HK-2 (cell line): ENCODE measurements around the gene CBX6.

Experiments used
- DNase-seq: peaks from one replicate; pipeline ENCODE4 v3.0.0-alpha.2; 2018; ENCODE audit not compliant: unreplicated experiment

Gene CBX6

DNA sequence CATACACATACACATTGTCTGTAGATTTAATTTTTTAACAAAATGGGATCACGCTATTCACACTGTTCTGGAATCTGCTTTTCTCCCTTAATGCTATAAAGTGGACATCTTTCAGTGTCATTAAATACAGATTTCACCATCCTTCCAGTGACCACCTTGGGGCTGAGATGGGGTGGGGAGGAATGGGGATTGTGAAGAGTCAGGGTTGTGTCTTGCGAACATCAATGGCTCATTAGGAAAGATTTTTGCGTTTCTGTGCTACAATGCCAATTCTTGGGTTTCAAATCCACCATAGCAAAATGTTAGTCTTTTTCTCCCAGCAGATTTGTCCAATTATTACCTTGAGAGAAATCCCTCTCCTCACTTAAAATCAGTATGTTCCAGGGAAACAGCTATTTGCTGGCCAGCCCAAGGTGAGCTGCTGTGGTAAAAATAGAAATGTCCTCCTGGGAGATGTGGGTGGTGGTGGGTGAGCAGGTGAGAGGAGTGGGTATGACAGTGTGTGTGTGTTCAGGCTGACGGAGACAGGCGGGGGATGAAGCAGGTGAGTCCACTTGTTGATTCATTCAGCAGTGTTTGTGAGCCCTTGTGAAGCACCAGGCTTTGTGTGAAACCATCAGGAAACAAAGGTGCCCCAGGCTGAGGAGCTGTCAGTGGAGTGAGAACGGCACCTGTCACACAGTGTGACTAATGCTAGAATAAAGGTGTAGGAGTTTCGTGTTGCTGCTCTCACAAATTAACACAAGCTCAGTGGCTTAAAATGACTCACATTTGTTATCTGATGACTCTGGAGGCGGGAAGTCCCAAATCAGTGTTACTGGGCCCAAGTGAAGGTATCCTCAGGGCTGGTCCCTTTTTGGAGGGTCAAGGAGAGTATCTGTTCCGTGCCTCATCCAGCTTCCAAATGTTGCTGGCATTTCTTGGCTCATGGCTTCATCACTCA lies 1.7 kb upstream of the CBX6 start:
- DNase-seq: no peak

DNA sequence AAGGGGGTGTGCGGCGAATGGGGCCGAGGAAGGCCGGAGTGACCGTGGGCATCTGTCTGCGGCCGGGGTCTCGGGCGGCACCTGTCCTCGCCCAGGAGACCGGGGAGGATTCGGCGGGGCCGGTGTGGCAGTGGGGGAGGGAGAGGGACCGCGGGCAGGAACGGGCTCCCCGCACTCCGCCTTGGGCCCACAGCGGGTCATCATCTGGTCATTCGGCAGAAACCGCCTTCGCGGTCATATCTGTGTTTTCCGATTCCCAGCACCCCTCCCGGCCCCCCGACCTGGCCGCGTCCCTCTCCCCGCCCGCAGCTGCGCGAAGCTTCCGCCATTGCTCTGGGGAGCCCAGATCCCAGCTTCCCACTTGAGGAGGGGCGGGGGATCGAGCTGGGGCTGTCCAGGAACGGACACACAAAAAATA lies 824 bp upstream of the CBX6 start:
- no peak for DNase-seq

DNA sequence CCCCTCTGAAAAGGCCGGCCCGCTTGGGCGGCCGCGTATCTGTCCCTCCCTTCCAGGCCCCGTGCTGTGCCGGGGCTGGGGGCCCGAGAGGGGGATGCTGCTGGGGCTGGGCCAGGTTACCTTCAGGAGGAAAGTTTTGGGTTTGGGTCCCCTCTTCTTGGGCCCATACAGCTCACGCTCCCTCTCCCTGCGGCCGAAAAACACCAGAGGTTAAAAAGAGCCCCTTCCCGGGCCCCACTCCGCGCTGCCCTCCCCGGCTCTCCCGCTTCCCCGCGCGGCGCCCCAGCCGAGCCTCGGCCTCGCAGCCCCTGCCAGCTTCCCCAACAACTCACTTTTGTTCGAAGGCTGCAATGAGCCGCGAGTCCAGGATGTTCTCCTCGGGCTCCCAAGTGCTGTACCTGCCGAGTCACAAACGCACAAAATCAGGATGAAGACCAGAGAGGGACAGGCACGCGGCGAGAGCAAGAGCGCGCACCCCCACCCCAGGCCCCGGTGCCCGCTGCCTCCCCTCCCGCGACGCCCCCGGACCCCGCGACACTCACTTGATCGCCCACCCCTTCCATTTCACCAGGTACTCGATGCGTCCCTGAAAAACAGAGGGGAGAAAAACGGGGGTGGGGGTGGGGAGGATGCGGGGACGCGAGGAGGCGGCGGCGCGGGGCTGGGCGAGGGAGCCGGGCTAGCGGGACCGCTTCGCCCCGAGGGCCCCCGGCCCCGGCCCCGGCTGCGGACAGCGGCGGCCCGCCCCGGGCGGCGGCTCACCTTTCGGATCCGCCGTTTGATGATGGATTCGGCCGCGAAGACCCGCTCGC lies 450 bp downstream of the CBX6 start:
- no peak for DNase-seq

DNA sequence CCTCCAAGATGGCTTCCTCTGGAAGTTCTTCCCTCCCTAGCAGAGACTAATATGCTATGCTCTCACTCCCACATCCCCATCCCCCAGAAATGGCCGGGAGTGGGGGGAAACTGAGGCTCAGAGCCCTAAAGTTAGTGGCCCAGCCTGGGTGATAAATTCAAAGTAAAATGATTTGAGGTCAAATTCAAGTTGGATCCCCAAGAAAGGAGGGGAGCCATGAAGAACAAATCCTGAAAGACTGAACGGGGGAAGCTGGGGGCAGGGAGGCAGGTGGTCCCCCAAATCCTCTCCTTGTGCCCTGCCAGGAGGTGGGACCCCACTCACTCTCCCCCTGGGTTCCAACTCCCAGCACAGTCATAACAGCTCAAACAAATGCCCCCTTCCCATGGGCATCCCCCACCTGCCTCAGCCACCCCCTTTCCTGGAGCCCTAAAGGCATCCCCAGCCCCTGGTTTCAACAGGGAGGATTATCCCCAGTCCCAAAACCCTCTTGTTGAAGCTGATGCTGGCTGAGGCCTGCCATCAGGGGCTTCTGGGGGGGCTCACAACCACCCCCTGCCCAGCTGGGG lies 1.1 kb downstream of the CBX6 start:
- DNase-seq: no peak

DNA sequence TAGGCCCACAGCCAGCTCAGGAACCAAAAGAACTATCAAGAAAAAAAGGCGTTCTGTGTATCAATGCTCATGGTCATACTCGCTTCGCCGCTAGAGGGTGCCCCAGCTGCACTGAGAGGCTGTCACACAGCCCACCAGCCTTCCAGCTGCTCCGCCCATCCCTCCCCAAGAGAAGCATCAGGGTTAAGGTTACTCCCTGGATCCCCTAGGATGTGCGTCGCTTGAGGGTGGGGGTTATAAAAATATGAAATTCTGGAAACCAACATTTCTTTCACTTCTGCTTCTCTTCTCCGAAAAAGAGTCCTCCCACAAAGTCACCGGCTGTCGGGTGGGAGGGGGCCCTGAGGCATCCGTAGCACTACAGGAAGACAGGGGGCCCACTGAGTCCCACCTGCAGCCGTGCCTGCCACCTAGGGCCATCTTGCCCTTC lies 1.7 kb downstream of the CBX6 start:
- DNase-seq: peak; percentile 70

DNA sequence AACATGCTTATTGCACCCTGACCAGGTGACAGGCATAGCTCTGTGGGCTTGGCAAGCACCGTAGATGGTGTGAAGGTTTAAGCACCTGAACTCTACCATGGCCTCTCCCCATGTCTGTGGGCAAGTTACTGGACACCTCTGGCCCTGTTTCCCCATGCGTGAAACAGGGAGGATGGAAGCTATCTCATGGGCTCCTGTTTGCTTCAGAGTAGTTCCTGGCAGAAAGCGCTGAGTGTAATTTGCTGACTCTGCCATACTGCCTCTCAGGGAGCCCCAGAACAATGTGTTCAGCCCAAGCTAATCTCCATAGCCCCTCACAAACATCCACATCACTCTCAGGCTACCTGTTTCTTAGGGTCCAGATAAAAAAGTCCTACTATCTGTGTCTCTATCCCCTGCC lies 2.4 kb downstream of the CBX6 start:
- no peak for DNase-seq

DNA sequence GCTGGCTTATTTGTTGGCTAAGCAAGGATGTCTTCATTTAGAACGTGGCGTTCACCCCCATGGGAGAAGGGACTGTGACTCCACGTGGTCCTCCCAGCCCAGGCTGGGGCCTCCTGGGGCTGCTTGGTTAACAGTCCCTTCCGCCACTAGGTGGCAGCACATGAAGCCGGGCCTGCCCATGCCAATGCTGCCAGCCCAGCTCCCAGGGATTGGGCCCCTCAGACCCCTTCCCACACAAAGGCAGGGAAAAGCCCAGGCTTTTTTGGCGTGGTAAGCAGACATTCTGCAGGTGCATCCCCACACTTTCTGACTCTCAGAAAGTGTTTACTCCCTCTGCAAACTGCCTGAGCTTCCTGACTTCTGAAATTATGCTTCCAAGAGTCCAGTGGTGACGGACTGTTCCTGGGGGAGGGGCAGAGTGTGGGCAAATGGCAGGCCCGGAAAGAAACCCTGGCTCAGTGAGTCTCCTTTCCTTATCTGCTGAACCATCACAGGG lies 3.1 kb downstream of the CBX6 start:
- DNase-seq: peak; percentile 74

DNA sequence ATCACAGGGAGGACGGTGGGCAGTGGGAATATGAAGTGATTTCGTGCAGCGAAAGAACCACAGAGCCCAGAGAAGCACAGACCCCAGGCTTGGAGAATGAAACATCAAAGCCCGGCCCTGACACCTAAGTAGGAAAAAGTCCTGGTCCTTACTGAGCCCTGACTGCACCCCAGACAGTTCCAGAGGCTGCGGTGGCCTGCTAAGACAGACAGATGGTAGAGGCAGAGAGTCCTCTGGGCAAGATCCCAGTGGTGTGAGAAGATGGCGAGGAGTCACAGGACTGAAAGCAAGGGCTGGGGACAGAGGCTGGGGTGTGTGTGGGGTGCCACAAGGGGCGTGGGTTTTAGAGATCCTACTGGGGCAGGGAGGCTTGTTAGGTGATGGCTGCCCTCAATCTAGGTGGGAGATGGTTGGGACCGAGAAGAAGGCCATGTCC lies 3.7 kb downstream of the CBX6 start:
- no peak for DNase-seq

DNA sequence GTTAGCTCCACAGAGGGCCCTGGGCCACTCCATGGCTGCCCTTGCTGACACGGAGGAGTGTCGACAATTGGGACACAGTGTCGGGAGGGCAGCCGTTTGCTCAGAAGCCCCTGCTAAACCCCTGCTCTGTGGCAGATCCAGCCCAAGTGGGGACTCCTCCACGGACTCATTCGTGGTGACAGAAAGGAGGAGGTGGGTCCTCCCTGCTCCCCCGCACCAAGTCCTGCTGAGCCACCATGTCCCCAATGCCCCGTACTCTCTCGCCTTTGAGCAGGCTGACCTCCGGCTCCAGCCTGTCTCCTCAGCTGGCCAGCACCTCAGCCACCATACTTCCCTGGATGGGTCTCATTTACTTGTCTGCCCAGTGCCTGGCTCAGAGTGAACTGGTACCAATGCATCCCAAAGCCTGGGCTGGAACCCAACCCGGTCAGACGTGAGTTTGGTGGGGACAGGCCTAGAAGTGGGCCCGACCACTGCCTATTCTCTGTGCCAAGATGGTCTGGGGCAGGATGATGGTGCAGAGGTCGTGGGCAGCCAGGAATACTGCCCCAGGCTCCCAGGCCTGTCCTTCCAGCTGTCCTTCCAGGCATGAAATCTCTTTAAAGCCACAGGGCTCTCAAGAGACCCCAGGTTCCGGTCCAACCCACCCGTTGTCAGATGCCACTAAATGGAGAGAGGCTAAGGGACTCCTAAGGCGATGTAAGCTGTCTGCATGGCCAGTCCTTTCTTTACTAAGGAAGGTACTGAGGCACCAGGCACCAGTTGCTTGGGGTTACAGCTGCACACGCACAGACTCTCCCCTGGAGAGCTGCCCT lies 4.3 kb downstream of the CBX6 start:
- DNase-seq: no peak

DNA sequence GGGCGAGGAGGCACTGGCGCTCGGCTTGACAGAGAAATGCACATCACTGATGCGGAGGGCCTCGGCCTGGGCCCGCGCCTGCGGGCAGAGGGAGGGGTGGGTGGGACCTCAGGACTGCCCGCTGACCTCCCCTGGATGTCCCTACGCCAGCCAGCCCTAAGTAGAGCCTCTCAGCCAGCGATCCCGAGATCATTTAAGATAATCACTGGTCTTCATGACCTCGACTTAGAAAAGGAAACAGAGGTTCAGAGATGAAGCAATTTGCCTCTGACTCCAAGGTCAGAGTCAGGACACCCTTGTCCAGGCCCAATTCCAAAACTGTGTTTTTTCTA lies 4.9 kb downstream of the CBX6 start:
- no peak for DNase-seq

DNA sequence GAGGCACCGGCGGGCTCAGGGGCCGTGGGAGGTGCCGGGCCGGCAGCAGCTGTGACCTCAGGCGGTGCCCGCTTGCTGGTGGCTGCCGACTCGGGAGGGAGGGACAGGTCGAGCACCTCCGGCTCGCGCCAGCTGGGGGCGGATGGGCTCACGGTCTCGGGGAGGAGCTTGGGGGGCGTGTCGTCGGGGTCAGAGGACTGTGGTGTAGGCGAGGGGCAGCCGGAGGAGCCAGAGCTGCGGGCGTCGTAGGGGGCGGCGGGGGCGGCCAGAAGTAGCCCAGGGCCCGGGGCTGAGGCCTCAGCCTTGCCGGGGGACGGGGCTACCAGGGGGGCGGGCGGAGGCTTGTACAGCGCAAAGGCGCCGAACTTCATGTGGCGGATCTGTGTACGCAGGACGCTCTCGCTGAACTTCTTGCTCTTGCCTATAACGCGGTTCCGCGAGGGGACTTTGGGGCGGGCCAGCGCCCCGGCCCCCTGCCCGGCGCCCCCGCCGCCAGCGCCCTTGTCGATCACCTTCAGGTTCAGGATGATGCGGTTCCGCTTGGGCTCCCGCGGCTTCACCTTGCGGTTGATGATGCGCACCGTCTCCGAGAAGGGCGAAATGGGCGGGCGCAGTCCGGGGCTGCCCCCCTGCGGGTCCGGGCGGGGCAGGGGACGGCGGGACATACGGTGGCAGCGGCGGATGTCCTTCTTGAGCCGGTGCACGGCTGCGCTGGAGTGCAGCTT lies 5.5 kb downstream of the CBX6 start:
- no peak for DNase-seq

DNA sequence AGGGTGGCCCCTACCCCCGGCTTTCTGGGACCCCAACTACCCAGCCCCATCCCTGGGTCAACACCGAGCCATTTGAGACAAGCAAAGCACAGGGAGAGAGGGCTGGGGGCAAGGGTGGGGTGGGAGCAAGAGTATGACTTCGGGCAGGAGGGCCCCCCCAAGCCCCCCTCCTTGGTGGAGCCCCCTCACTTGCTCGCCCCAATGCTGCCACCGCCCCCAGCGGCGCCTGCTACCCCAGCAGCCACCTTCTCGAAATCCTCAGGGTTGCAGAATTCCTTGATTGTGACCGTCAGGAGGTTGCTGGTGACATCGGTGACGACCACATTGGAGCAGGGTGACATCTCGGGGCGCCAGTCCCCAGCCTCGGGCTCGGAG lies 6.0 kb downstream of the CBX6 start:
- no peak for DNase-seq

DNA sequence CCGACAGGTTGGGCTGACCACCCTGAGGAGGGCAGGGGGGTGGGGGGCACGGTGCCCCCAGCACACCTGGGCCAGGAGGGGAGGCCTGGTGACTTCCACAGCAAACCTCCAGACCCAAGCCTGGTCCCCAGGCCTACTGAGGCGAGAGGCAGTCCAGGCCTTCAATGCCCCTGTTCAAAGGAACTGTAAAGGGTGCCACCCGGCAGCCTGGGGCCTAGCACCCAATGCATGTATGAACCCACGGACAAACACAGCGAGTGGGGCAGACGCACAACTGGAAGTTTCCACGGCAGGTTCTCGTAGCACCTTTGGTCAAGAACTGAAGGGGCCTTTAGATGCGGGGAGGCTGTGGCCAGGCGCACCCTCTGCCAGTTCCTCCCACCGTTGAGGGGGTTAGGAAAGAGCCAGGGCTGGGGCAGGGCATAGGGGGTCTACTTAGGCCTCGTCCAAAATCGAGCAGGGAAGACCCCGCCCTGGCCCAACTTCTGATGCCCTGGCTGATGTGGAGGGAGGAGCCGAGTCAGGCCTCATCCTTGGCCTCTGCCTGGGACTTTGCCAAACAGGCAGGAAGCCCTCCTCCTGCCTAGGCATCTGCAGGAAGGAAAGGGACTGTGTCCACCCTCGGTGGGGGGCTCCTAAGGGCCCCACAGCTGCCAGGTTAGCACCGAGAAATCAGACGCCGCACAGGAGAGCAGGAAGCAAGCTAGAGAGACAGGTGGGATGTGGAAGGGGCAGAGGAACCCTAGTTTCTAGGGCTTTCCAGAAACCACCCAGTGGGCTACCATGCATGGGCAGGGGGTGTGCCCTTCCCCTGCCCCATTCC lies 6.6 kb downstream of the CBX6 start:
- DNase-seq: no peak

DNA sequence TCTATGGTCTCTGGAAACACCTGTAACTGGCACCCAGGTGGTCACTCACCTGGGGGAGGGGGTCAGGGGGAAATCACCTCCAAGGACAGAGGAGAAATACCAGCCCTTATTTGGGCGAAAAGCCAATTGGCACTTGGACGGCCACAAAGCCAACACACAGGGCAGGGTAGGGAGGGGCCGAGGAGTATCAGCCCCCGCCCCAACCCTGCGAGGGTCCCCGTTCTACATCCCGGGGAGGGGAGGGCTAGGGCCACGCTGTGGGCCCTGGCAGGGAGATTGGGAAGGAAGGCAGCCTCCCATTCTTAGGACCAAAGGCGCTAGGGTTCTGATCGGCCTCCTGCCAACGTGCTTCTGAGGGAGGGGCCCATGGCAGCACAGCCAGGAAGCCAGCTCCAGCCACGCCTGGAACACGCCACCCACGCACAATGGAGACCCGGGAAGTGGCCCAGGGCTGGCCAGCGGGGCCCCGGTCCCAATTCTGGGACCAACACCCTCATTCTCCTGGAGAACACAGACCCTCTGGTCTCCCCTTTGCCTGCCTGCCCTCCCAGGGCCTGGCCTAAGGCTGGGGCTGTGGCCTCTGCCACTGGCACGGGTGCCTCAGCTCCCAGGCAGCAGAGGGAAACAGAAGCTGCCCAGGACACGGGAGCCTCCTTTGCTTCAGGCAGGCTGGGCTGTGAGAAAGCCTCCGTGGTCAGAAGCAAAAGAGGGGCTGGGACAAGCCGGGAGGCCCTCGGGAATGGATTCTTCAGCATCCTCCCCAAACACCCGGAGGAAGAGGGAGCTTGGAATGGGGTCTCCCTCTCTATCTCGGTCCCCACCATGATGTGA lies 7.4 kb downstream of the CBX6 start:
- DNase-seq: no peak

DNA sequence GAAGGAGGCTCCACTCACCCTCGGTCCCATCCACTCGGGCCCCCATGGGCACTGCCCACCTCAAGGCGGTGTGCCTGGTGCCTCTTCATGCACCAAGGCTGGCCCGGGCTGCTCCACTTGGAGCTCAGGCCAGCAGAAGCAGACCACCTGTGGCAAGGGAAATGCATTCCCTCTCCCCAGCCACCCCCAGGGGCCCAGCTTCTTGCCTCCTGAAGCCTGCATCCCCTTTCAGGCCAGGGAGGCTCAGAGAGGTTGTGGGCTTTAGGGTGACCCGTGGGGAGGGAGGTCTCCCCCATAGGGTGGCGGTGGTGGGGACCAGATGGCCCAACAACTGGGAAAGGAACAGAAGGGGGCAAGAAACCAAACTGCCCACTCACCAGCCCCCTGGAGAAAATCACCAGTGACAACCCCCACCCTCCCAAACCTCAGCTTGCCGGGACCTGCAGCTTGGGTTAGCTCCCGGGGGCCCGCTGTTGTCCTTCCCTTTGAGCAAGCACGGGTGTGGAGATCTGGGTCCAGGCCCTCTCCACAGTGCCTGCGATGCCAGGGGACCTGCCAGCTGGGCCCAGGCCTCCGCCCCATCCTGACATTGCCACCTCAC lies 8.4 kb downstream of the CBX6 start:
- DNase-seq: no peak

DNA sequence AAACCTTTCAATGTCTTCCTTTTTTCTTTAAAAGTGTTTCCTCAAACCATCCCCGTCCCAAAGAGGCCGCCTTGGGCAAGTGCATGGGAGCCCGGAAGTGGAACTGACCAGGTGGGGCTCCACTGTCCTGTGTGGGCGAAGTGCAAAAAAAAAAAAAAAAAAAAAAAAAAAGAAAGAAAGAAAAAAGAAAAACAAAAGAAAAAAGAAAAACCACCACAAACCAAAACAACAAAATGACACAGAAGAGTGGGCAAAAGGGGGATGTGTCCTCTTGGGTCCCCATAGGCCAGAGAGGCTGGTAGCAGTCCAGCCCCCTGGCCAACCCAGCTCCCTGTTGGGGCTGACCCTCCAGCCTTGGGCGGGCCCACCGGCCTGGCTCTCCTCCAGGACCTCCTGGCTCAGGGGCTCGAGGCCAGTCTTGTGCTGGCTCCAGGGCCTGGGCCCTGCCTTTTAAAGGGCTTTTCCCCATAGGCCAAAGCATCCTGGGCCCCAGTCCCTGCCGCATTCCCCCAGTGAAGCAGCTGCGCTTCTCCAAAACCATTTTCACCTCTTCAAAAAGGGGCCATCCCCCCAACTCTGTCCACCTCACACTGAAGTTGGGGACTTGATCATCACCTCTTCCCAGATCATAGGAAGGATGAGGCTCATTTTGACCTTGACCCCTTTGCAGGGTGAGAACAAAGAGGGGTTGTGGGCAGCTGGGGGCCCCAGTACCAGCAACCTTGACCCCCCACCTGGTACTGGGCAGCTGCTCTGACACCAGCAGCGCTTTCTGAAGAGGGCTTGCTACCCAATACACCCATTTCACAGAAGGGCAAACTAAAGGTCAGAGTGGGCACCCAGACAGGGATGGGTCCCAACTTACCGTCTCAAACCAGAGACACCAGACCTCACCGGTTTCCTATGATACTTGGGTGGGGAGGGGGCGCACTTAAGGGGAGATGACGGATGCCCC lies 9.4 kb downstream of the CBX6 start:
- no peak for DNase-seq

DNA sequence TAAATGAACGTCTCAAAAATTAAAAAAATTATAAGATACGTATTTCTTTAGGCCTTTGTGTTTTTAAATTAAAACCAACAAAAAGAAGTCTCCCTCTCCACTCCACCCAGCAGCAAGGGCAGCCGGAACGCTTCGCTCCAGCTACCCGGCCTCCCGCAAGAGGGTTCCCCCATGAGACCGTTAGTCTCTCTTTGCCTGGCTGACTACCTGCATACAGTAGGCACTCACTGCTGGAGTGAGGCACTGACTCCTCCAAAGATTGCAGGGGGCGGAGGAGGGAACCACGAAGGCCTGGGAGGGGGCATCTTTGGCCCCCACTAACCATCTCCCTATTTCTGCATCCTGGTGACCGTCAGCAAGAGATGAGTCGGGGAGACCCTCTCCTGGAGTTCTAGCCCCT lies 10.1 kb downstream of the CBX6 start:
- DNase-seq: no peak
